Liver (tissue), 9 donors: Measurements from ENCODE around the gene ZNF563. TPM values are rescaled to one million over a fixed set of nuclear protein-coding genes. Genes with fewer than 3 reads are reported as not detected.

Source experiments
- DNase-seq: peaks from one replicate; pipeline ENCODE4 v3.0.0-alpha.2; 2017; ENCODE audit warnings: low spot score
- H3K27ac ChIP-seq, 2 donors: one replicate each; pipeline ENCODE4 v1.7.0; 2013; ENCODE audit warnings: inconsistent platforms in 2 of 2, low read length in 2 of 2, control low read depth in 1 of 2, low read depth in 1 of 2, mild to moderate bottlenecking in 1 of 2
- H3K27me3 ChIP-seq, 4 donors: one replicate each; pipeline versions ENCODE4 v1.6.1 to v1.7.0; 2013; ENCODE audit warnings: low read length in 3 of 4, inconsistent platforms in 1 of 4, mild to moderate bottlenecking in 1 of 4, moderate library complexity in 1 of 4; ENCODE audit not compliant: control insufficient read depth in 4 of 4, insufficient read depth in 4 of 4
- H3K36me3 ChIP-seq, 4 donors: one replicate each; pipeline versions ENCODE4 v1.6.1 to v1.7.0; 2013; ENCODE audit warnings: low read length in 3 of 4, mild to moderate bottlenecking in 3 of 4, low read depth in 1 of 4, moderate library complexity in 1 of 4; ENCODE audit not compliant: control insufficient read depth in 4 of 4, insufficient read depth in 3 of 4
- H3K4me1 ChIP-seq, 4 donors: one replicate each; pipeline versions ENCODE4 v1.6.1 to v1.7.0; 2013; ENCODE audit warnings: low read length in 3 of 4, mild to moderate bottlenecking in 3 of 4, moderate library complexity in 1 of 4; ENCODE audit not compliant: control insufficient read depth in 4 of 4, insufficient read depth in 4 of 4
- H3K4me3 ChIP-seq, 3 donors: one replicate each; pipeline versions ENCODE4 v1.6.1 to v1.7.0; 2013; ENCODE audit warnings: low read length in 3 of 3, control low read depth in 1 of 3, low read depth in 1 of 3, mild to moderate bottlenecking in 1 of 3
- H3K9ac ChIP-seq, 2 donors: one replicate each; pipeline ENCODE4 v1.7.0; 2013; ENCODE audit warnings: low read length in 2 of 2, mild to moderate bottlenecking in 2 of 2, moderate library complexity in 2 of 2, control low read depth in 1 of 2, low read depth in 1 of 2
- H3K9me3 ChIP-seq, 4 donors: one replicate each; pipeline versions ENCODE4 v1.6.1 to v1.7.0; 2013; ENCODE audit warnings: low read length in 3 of 4; ENCODE audit not compliant: control insufficient read depth in 4 of 4
- EGR1 ChIP-seq, 2 donors: IDR thresholded peaks; 2 replicates each; pipeline ENCODE4 v1.6.1; 2016 to 2018; ENCODE audit warnings: antibody characterized with exemption in 2 of 2, low read depth in 2 of 2
- FOXA1 ChIP-seq: IDR thresholded peaks from 2 replicates; pipeline ENCODE4 v1.6.1; 2016; ENCODE audit warnings: antibody characterized with exemption
- FOXA2 ChIP-seq: IDR thresholded peaks from 2 replicates; pipeline ENCODE4 v1.6.1; 2016; ENCODE audit warnings: antibody characterized with exemption
- GABPA ChIP-seq, 2 donors: IDR thresholded peaks in 1 of 2; conservative IDR thresholded peaks in 1 of 2; 2 replicates each; pipeline ENCODE4 v1.6.1; 2016; ENCODE audit warnings: antibody characterized with exemption in 2 of 2, mild to moderate bottlenecking in 1 of 2, moderate library complexity in 1 of 2
- HNF4A ChIP-seq, 2 donors: conservative IDR thresholded peaks; 2 replicates each; pipeline ENCODE4 v1.6.1; 2016; ENCODE audit warnings: antibody characterized with exemption in 2 of 2, mild to moderate bottlenecking in 2 of 2
- HNF4G ChIP-seq: IDR thresholded peaks from 2 replicates; pipeline ENCODE4 v1.6.1; 2016; ENCODE audit warnings: antibody characterized with exemption
- JUND ChIP-seq, 2 donors: IDR thresholded peaks; 2 replicates each; pipeline ENCODE4 v1.6.1; 2016; ENCODE audit warnings: antibody characterized with exemption in 2 of 2
- NR2F2 ChIP-seq: IDR thresholded peaks from 2 replicates; pipeline ENCODE4 v1.6.1; 2016; ENCODE audit warnings: antibody characterized with exemption
- RAD21 ChIP-seq, 2 donors: IDR thresholded peaks; 2 replicates each; pipeline ENCODE4 v1.6.1; 2016; ENCODE audit warnings: antibody characterized with exemption in 2 of 2, mild to moderate bottlenecking in 2 of 2
- RXRA ChIP-seq, 2 donors: IDR thresholded peaks; 2 replicates each; pipeline ENCODE4 v1.6.1; 2017 to 2018; ENCODE audit warnings: antibody characterized with exemption in 2 of 2, mild to moderate bottlenecking in 1 of 2
- SP1 ChIP-seq: IDR thresholded peaks from 2 replicates; pipeline ENCODE4 v1.6.1; 2018; ENCODE audit warnings: antibody characterized with exemption, mild to moderate bottlenecking
- TAF1 ChIP-seq: conservative IDR thresholded peaks from 2 replicates; pipeline ENCODE4 v1.6.1; 2016; ENCODE audit warnings: antibody characterized with exemption, mild to moderate bottlenecking
- YY1 ChIP-seq: IDR thresholded peaks from 2 replicates; pipeline ENCODE4 v1.6.1; 2016; ENCODE audit warnings: antibody characterized with exemption, mild to moderate bottlenecking
- WGBS: extraction: QIAGEN DNeasy Blood & Tissue Kit; methylation state at CpG from one replicate; pipeline ENCODE4 v1.1.7; 2013; 5-methylcytosine and 5-hydroxymethylcytosine counted together
- polyA plus RNA-seq, 2 donors: library from polyadenylated mRNA; stranded (reverse) in 1 of 2; unstranded in 1 of 2; fragments of 200-250 nt in 1 of 2; fragments of >200 nt in 1 of 2; fragmentation: Nextera tagmentation in 1 of 2; extraction: Ambion mirVana in 1 of 2; gene quantifications; one replicate each; pipeline versions ENCODE4 v1.2.1 to v1.2.3, GENCODE V29; 2013 to 2015
- total RNA-seq, 2 donors: library from RNA; depleted of rRNA; stranded (reverse); fragments of >200 nt; gene quantifications; one replicate each; pipeline ENCODE4 v1.2.3, GENCODE V29; 2014
- TF ChIP-seq, protein P1 (sequence below): IDR thresholded peaks from 2 replicates; pipeline ENCODE4 v1.6.1; 2016; ENCODE audit warnings: antibody characterized with exemption
- TF ChIP-seq, protein P2 (sequence below): IDR thresholded peaks from 2 replicates; pipeline ENCODE4 v1.6.1; 2016; ENCODE audit warnings: antibody characterized with exemption
- TF ChIP-seq, protein P3 (sequence below): IDR thresholded peaks from 2 replicates; pipeline ENCODE4 v1.6.1; 2016; ENCODE audit warnings: antibody characterized with exemption
- TF ChIP-seq, protein P4 (sequence below): fragments of 150-350 bp; IDR thresholded peaks from 2 replicates; pipeline ENCODE4 v1.5.1; 2017; ENCODE audit warnings: improper control_type of control experiment, low read depth, low read length; ENCODE audit not compliant: missing input control
- TF ChIP-seq, protein P5 (sequence below): IDR thresholded peaks from 2 replicates; pipeline ENCODE4 v1.6.1; 2016; ENCODE audit warnings: antibody characterized with exemption, mild to moderate bottlenecking
- donor health status: healthy.
- donor health status: healthy.
- donor health status: healthy.
- donor health status: healthy.
- donor health status: healthy.

Gene ZNF563
- total and polyA plus RNA-seq, 4 donors, result 2.5 to 15.8 (median 6.9) TPM

DNA sequence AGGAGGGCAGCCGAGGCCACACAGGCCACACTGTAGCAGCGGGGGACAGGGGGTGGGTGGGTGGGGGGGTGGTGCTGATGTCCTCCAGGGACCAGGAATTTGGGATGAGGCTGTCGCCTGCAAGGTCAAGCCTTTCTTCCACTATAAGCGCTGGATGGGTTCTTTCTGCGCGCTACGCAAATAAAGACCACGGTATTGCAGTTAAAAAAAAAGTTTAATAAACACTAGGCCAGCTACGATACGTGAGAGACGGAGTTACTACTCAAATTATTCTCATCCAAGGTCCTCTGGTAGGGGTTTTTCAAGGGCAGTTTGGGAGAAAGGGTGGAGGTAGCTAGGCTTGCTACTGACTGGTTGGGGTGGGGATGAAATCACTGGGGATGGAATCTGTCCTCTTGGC lies 38.2 kb downstream of the ZNF563 start (continued):
- TF ChIP-seq, protein P1, sequence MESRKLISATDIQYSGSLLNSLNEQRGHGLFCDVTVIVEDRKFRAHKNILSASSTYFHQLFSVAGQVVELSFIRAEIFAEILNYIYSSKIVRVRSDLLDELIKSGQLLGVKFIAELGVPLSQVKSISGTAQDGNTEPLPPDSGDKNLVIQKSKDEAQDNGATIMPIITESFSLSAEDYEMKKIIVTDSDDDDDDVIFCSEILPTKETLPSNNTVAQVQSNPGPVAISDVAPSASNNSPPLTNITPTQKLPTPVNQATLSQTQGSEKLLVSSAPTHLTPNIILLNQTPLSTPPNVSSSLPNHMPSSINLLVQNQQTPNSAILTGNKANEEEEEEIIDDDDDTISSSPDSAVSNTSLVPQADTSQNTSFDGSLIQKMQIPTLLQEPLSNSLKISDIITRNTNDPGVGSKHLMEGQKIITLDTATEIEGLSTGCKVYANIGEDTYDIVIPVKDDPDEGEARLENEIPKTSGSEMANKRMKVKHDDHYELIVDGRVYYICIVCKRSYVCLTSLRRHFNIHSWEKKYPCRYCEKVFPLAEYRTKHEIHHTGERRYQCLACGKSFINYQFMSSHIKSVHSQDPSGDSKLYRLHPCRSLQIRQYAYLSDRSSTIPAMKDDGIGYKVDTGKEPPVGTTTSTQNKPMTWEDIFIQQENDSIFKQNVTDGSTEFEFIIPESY, result no peak
- TF ChIP-seq NR2F2 (no peak), GABPA (IDR thresholded peaks at IDR 0.05 in 1 of 2, conservative IDR thresholded peaks at IDR 0.05 in 1 of 2) (no peak), YY1 (no peak)

DNA sequence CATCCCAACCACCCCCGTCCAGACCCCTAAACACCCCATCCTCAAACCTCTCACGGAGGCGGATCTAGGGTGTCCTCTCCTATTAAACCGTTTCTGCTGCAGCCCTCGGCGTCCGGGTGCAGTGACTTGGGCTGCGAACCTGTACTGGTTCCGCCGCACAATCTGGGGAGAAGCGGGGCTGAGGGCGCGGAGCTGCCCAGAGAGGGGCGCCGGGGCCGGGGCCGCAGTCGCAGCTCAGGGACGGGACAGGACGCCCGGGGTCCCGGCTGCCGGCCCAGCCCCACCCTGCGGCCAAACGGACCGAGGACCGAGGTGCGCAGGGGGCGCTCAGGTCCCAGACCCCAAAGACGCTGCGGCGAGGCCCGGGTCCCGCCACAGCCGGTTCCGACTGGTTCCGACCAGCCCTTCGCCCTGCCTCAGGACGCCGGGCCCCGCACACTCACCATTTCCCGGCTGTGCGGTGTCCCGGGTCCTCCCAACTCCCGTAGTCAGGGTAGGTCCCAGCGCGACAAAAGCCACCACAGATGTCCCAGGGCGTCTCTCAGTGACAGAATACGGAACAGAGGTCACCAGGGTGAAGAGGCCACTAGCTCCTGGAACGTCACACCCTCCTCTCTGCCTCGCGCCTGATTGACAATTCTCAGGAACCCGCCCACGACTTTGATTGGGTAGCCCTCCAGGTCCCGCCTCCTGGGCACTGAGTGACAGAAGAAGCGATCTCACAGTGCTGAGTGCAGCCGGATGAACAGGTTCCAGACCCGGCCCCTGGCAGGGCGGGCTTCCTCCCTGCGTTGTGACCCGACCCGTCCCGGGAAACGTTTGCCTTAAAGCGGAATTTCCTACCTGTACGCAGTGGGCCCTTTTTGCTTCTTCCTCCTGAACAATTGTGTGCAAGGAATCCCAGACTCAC lies 38.9 kb downstream of the ZNF563 start, which contains the start of gene ZNF44:
Gene ZNF44 (minus strand): TSS at position 635 of the 910 bp plus-strand sequence. CDS start 189 bp downstream, at position 446.
- Histone ChIP-seq H3K9ac (peak within 1 kb of the TSS; percentile 57 to 84), H3K4me1 (peaks cover 9 to 17% (median 15%) of the 10 kb centered on the region in 4 donors), H3K27ac (peak within 1 kb of the TSS; percentile 95 to 97), H3K36me3 (peaks cover 0 to 5% (median 3%) of the 10 kb centered on the region in 4 donors), H3K27me3 (no peaks in the 10 kb centered on the region), H3K9me3 (no peaks in the 10 kb centered on the region), H3K4me3 (peak within 1 kb of the TSS; percentile 70 to 88 (median 83))
- under 1% methylated on average over 66 of the region's 66 CpGs for WGBS
- TF ChIP-seq RAD21 (IDR thresholded peaks at IDR 0.05) (peak; percentile 48 to 59), RXRA (IDR thresholded peaks at IDR 0.05) (peak; percentile 91 to 92), HNF4A (conservative IDR thresholded peaks at IDR 0.05) (peak; percentile 61 to 66), GABPA (IDR thresholded peaks at IDR 0.05 in 1 of 2, conservative IDR thresholded peaks at IDR 0.05 in 1 of 2) (peak; percentile 59 to 90), SP1 (peak; percentile 95), JUND (IDR thresholded peaks at IDR 0.05) (peak; percentile 34 to 54), HNF4G (no peak), FOXA1 (peak; percentile 17), TAF1 (peak; percentile 82), YY1 (peak; percentile 77), EGR1 (IDR thresholded peaks at IDR 0.05; ENCODE audit: low read depth in 2 of 2) (peak; percentile 16 to 64), NR2F2 (peak; percentile 98), FOXA2 (peak; percentile 17)
- TF ChIP-seq, protein P2, sequence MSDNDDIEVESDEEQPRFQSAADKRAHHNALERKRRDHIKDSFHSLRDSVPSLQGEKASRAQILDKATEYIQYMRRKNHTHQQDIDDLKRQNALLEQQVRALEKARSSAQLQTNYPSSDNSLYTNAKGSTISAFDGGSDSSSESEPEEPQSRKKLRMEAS, result peak; percentile 83
- TF ChIP-seq, protein P3, sequence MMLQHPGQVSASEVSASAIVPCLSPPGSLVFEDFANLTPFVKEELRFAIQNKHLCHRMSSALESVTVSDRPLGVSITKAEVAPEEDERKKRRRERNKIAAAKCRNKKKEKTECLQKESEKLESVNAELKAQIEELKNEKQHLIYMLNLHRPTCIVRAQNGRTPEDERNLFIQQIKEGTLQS, result no peak
- TF ChIP-seq, protein P1, result peak; percentile 46
- TF ChIP-seq, protein P4, sequence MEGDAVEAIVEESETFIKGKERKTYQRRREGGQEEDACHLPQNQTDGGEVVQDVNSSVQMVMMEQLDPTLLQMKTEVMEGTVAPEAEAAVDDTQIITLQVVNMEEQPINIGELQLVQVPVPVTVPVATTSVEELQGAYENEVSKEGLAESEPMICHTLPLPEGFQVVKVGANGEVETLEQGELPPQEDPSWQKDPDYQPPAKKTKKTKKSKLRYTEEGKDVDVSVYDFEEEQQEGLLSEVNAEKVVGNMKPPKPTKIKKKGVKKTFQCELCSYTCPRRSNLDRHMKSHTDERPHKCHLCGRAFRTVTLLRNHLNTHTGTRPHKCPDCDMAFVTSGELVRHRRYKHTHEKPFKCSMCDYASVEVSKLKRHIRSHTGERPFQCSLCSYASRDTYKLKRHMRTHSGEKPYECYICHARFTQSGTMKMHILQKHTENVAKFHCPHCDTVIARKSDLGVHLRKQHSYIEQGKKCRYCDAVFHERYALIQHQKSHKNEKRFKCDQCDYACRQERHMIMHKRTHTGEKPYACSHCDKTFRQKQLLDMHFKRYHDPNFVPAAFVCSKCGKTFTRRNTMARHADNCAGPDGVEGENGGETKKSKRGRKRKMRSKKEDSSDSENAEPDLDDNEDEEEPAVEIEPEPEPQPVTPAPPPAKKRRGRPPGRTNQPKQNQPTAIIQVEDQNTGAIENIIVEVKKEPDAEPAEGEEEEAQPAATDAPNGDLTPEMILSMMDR, result no peak
- TF ChIP-seq, protein P5, sequence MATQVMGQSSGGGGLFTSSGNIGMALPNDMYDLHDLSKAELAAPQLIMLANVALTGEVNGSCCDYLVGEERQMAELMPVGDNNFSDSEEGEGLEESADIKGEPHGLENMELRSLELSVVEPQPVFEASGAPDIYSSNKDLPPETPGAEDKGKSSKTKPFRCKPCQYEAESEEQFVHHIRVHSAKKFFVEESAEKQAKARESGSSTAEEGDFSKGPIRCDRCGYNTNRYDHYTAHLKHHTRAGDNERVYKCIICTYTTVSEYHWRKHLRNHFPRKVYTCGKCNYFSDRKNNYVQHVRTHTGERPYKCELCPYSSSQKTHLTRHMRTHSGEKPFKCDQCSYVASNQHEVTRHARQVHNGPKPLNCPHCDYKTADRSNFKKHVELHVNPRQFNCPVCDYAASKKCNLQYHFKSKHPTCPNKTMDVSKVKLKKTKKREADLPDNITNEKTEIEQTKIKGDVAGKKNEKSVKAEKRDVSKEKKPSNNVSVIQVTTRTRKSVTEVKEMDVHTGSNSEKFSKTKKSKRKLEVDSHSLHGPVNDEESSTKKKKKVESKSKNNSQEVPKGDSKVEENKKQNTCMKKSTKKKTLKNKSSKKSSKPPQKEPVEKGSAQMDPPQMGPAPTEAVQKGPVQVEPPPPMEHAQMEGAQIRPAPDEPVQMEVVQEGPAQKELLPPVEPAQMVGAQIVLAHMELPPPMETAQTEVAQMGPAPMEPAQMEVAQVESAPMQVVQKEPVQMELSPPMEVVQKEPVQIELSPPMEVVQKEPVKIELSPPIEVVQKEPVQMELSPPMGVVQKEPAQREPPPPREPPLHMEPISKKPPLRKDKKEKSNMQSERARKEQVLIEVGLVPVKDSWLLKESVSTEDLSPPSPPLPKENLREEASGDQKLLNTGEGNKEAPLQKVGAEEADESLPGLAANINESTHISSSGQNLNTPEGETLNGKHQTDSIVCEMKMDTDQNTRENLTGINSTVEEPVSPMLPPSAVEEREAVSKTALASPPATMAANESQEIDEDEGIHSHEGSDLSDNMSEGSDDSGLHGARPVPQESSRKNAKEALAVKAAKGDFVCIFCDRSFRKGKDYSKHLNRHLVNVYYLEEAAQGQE, result peak; percentile 71
- DNase-seq, result peak; percentile 98
